ENCODE data around the gene TLNRD1.

TLNRD1 gene

DNA sequence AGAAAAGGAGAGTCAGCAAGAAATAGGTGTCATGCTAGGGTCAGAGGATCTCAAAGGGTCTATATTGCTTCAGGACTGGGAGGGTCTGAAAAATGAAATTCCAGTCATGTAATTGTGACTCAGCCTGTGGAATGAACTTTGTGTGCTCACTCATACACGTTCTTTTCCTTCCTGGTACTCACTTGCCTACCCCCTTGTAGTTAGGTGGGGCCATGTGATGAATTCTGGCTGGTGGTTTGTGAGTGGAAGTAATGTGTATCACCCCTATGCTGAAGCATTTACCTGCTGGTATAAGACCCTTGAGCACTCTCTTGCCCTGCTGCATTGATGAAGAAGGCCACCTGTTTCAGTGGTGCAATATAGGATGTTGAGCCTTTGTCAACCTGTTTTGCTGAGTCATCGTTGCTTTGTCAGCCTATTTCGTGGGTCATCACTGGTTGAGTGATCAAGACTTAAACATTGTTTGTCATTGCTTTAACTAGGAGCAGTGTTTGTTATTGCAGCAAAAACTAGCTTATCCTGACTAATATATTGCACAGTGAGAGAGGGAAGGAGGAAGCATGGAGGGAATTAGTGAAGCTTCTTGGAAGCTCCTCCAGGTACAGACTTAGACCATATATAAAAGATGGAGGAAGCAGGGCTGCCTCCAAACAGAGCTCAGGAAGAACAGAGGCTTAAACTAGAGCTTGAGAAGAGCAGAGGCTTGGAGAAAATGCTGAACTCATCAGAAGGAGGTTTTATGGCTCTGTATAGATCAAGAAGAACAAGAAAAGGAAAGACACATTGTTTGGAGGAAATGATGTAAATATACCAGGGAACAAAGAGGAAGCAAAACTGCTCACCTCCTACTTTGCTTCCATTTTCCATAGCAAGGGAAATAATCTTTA is 28.9 kb downstream of the TLNRD1 start:
- DNase-seq (ENCODE audit: low spot score), result no peak
- no peak for TF ChIP-seq CTCF (IDR thresholded peaks at IDR 0.05; ENCODE audit: borderline replicate concordance, control extremely low read depth, extremely low read depth, insufficient read depth, missing control alignments)
- in situ Hi-C loops (cut with MboI; ENCODE audit: low sequenced_read_pairs, unreplicated experiment), result no loop called here

GRCh38 chr15:81030301-81030750 is 29.6 kb downstream of the TLNRD1 start:
- no peak for DNase-seq (ENCODE audit: low spot score)
- in situ Hi-C loops (cut with MboI; ENCODE audit: low sequenced_read_pairs, unreplicated experiment), result no loop called here
- no peak for TF ChIP-seq CTCF (IDR thresholded peaks at IDR 0.05; ENCODE audit: borderline replicate concordance, control extremely low read depth, extremely low read depth, insufficient read depth, missing control alignments)

- TF ChIP-seq CTCF (IDR thresholded peaks at IDR 0.05; ENCODE audit: borderline replicate concordance, control extremely low read depth, extremely low read depth, insufficient read depth, missing control alignments), result no peak
Measured at GRCh38 chr15:81031203-81031602, 30.5 kb downstream of the TLNRD1 start.

GRCh38 chr15:81032355-81032754 is 31.6 kb downstream of the TLNRD1 start:
- DNase-seq (ENCODE audit: low spot score), result no peak
- TF ChIP-seq CTCF (IDR thresholded peaks at IDR 0.05; ENCODE audit: borderline replicate concordance, control extremely low read depth, extremely low read depth, insufficient read depth, missing control alignments), result no peak
- in situ Hi-C loops (cut with MboI; ENCODE audit: low sequenced_read_pairs, unreplicated experiment), result no loop called here

More at GRCh38 chr15:81031203-81031602, 30.5 kb downstream of the TLNRD1 start:
- in situ Hi-C loops (cut with MboI; ENCODE audit: low sequenced_read_pairs, unreplicated experiment), result no loop called here
- DNase-seq (ENCODE audit: low spot score), result no peak

GRCh38 chr15:81032818-81033217 is 32.1 kb downstream of the TLNRD1 start:
- in situ Hi-C loops (cut with MboI; ENCODE audit: low sequenced_read_pairs, unreplicated experiment), result no loop called here
- no peak for DNase-seq (ENCODE audit: low spot score)
- no peak for TF ChIP-seq CTCF (IDR thresholded peaks at IDR 0.05; ENCODE audit: borderline replicate concordance, control extremely low read depth, extremely low read depth, insufficient read depth, missing control alignments)

- in situ Hi-C loops (cut with MboI; ENCODE audit: low sequenced_read_pairs, unreplicated experiment), result no loop called here
- TF ChIP-seq CTCF (IDR thresholded peaks at IDR 0.05; ENCODE audit: borderline replicate concordance, control extremely low read depth, extremely low read depth, insufficient read depth, missing control alignments), result no peak
- DNase-seq (ENCODE audit: low spot score), result no peak
Measured at GRCh38 chr15:81033508-81033907, 32.8 kb downstream of the TLNRD1 start.

All from GM13976 (cell line).